SK-N-DZ (cell line): ENCODE measurements around the gene MED12L.
"Not testable (repeated sequence)": the region's sequence is repeated elsewhere in the genome, so short reads cannot be mapped to it uniquely, and the experiment has no call there.

Experiments
- DNase-seq: peaks from one replicate; pipeline ENCODE4 v3.0.0-alpha.2; 2015; ENCODE audit warnings: low spot score

The MED12L gene

DNA sequence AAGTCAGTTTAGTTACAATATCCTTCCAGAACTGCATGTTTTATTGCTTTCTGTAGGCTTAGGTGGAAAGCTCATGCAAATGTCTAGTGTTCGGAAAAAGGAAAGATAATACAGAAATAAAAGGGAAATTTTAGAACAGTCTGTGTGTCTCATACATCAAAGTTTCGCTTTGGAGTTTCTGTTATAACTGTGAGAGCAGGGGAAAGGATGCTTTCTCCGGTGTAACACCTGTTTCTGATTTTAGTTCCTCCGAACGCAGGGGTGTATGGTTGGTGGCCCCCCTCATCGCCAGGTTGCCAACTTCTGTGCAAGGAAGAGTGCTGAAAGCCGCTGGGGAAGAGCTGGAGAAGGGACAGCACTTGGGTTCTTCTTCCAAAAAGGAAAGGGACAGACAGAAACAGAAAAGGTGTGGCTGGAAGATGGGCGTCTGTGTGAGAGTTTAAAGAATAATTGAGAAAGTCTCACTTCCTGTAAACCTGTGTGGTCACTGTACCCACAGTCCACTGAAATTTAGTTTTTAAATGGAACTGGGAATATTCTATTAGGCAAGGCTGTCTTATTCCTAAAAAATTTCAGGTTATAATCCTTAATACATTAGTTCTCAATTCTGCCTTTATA lies 292.4 kb downstream of the MED12L start:
- no peak for DNase-seq

DNA sequence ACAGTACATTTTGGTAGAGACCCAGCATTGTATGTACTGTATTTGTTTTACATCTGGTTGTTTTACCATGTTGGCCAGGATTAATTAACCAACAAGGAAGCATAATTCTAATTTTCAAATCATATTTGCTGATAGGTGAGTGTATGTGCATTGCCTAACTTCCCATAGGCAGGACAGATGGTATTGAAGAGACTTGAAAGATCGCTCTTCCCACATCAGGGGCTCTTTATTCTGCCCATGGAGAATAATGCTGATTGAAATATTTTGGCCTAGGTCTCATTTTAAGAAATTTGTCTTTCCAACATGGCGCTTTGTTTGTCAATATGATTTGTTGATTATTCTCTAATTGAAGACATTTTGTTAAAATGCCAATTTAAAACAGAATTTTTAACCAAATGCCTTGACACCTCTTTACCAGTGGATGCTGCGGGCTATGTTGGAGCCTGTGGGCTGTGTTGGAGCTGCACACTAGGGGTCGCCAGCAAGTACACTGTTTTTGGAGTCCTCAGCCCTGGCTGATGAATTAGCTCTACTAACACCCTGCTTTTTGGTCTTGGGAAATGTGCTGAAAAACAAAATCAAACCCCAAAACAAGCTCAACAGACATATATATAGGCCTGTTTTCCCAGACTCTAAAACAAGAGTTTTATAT lies 293.7 kb downstream of the MED12L start:
- no peak for DNase-seq

DNA sequence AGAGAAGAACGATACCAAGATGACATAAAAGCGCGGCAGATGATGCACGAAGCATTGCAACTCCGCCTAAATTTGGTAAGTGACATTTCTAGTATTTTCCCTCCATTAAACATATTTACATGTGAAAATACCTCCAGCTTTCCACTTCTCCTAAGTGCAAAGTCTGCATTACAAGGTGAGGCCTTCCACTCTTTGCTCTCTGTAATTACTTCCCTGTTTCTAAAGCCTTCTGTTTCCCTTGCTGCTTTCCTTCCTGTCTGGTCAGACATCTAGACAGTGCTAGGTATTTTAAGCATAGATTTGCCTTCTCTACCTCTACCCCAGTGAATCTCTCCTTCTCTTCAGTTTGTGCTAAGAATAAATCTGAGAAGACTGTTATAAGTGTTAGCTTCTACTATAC lies 297.2 kb downstream of the MED12L start:
- DNase-seq = no peak

DNA sequence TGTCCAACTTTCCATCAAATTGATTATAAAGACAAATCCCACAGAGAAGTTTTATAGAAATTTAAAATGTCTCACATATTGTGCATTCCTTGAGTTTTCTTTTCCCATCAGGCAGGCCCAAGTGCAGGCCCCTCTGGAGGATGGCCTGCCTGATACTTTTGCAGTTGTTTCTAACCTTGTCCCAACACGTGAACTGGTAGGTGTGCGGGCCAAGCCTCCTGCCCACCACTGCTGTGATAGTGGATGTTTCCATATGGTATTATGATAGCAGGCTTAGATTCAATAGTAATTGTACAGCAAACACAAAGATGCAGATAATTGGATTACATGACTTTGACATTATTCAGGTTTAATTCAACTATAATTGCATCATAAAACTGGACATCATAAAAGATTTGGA lies 297.6 kb downstream of the MED12L start:
- DNase-seq = no peak

DNA sequence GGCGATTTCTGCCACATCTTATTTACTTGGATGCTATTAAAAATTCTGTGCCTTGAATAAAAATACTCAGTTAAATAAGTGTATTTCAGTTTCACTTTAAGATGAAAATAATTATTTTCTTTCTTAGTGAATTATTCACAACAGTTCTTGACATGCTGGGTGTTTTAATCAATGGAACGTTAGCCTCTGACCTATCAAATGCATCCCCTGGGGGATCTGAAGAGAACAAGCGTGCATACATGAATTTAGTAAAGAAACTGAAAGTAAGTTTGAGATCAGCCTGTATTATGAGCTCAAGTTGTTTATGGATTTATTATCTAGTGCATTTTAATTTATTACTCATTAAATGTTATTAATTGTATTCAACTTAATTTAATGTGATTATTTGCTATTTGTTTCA lies 298.5 kb downstream of the MED12L start:
- DNase-seq = no peak

DNA sequence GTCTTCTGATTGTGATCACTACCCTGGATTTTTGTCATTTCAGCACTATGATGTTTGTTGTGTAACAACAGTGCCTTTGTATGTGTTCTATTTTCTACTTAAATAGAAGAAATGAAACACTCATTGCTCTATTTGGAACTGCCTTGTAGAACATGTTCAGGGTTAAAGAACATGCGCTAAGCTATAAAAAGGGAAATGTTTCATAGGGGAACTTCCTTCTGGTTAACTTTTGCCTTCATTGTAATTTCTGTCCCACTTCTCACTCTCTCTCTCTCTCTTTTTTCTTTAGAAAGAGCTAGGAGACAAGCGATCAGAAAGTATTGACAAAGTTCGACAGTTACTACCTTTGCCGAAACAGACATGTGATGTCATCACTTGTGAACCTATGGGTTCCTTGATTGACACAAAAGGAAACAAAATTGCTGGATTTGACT lies 299.3 kb downstream of the MED12L start, which contains the start of gene P2RY12:
P2RY12 (minus strand) TSS at position 13 of the 434 bp plus-strand sequence. CDS start 45,908 bp downstream, outside the sequence.
- no peak for DNase-seq

DNA sequence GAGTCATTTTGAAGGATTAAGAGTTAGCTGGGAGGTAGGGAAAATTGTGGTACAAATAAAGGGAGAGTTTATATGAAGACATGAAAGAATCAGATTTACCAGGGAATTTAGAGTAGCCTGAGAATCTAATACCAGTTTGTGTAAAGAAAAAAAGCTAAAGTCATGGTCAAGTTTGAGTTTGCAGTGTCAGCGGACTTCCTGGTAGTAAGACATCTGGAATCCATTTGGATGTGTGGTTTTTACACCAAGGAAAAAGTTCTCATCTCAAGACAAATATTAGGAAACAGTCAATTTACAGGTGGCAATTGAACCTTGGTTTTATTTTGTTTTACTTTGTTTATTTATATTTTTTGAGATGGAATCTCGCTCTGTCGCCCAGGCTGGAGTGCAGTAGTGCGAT lies 300.6 kb downstream of the MED12L start:
- DNase-seq = no peak

DNA sequence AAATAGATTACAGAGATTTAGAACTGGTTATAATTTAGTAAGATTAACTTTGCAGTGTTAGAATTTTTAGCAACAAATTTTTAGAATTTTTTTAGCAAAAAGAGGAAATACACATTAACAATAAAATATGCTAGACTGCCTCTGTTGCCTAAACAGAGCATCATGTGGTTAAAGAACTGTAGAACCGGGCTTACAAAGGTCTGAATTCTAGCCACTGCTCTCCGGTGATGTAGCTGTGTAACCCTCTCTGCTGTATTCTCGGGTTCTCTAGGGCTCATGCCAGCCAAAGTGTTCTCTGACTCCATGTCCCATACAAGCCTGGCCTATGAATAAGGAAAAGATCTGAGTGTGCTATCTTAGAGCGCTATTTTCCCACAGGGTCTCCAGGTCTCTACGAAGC lies 302.0 kb downstream of the MED12L start:
- DNase-seq = no peak

DNA sequence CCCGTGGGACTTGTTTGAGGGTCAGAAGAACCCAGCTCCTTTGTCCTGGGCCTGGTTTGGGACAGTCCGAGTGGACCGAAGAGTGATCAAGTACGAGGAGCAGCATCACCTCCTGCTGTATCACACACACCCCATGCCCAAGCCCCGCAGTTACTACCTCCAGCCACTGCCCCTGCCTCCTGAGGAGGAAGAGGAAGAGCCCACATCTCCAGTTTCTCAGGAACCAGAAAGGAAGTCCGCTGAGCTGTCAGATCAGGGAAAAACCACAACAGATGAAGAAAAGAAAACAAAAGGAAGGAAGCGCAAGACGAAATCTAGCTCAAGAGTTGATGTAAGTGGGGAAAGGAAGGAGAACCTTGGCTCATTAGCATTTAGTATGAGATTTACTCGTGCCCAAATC lies 302.4 kb downstream of the MED12L start:
- no peak for DNase-seq

DNA sequence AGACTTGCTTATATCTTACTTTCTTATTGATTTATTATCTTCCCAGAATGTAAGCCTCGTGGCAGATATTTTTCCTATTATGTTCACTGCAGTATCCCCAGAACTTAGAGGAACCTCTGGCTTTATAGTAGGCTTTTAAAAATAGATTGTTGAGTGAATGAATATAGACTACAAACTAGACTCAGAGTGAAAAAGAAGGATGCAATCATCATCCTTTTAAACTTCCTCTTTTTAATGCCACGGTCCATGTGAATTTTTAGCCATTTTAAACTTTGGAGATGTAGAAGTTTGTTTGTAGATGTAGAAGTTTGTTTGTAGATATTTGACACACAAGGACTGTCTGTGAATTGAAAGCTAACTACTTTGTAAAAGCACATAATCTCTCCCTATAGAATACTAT lies 306.3 kb downstream of the MED12L start:
- DNase-seq = no peak

DNA sequence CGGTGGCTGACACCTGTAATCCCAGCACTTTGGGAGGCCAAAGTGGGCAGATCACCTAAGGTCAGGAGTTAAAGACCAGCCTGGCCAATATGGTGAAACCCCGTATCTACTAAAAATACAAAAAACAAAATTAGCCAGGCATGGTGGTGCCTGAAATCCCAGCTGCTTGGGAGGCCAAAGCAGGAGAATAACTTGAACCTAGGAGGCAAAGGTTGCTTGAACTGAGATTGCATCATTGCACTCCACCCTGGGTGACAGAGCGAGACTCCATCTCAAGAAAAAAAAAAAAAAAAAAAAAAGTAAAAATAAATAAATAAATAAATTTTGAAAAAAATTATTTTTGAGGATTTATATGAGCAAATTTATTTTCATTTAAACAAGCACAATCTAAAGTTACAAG lies 306.7 kb downstream of the MED12L start:
- not testable (repeated sequence) for DNase-seq

DNA sequence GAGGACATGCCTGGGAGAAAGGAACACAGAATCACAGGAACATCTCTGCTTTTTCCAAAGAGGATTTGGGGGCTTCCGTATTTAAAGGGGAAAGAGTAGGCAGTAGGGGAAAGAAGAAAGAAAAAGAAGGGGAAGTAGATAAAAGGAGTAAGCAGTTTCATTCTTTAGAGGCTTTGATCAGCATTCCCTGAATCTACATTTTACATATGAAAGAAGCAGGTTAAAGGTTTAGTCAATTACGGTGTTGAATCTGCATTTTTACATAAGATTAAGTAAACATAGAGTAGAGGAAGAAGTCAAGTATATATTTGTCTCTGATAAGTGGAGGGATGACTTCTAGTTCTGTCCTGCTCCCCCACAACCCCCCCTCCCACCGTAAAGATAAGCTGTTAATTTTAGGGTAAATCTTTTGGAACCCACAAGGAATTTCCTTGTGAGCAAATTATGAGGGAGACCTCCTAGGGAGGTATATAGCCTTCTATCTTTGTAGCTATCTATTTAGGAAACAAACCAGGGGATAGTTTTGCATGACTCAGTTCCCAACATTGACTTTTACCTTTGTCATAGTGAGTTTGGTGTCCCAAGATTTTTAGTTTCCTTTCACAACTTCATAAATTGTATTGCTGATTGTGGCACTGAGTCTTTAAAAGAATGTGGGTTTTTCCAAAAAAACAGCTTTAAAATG lies 307.8 kb downstream of the MED12L start:
- no peak for DNase-seq

DNA sequence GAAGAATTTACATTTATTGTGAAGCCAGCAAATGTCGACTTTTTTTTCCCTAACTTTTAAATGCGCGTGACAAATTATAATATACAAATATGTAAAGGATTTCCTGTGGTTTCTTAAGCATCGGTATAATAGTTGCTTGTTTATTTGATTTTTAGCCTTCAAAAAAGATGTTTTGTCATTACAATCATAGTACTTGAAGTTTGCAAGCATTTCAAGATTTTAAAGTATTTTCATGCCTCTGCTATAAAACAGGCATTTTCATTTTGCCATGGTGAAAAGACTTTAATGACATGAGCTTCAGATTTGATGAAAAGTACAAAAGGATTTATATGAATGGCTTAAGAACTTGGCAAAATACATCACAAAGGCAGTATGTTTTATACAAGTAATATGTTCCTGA lies 308.5 kb downstream of the MED12L start:
- no peak for DNase-seq

DNA sequence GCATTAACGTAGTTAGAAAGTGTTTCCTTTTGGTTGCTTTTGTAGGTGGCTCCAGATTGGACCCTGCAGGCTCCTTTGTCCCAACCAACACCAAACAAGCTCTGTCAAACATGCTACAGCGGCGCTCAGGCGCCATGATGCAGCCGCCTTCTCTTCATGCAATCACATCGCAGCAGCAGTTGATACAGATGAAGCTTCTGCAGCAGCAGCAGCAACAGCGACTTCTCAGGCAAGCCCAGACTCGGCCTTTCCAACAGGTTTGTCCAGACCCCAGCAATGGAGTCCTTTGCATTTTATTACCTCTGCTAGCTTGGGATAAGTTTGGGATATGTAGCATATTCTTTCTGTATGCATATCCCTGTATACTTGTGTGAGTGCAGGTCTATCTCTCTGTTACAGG lies 309.1 kb downstream of the MED12L start:
- DNase-seq = no peak

DNA sequence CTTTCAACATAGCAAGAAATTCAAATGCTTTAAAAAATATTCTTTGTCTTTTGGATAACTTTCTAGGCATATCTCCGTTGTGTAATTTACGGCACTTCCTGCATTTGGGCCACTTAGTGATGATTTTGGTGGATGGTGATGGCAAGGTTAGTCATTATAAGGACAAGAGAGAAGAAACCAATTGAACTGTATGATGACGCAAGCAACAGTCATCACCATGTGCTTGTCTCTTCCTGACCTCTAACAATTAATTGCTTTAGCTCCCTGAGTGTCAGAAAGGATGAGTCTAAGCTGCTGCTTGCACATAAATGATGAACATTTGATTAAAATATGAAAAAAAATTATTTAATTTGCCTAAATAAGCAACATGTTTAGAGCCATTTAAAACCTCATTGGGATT lies 310.3 kb downstream of the MED12L start:
- no peak for DNase-seq

DNA sequence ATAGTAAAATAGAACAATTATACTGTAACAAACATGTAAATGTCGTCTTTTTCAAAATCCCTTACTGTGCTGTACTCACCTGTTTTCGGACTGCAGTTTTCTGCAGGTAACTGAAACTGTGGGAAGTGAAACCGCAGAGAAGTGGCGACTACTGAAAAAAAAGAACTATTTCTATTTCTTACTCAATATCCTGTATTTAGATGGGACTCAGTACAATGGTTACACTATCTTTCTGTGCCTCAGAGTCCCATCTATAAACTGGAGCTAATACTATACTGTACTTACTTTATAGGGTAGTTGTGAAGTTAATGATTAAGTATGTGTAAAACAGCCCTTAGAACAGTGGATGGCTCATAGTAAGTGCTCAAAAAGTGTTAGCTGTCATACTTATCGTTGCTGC lies 313.4 kb downstream of the MED12L start:
- DNase-seq = no peak

DNA sequence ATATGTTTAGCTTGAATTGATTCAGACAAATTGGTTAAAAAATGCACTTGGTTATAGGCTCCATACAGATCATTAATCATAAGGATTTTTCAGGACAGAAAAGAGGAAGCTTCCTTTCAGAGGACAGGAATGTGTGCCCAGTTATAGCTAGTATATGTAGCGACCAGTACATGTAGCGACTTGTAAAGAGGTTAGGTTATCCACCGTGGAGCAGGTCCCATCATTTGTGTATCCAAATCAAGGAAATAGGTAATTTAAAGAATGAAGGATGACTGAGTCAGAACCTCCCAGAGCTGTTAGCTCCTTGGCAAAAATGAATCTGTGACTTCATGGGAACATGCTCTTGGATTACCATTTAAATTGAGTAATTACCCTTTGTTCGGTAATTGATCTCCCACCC lies 314.9 kb downstream of the MED12L start:
- no peak for DNase-seq

DNA sequence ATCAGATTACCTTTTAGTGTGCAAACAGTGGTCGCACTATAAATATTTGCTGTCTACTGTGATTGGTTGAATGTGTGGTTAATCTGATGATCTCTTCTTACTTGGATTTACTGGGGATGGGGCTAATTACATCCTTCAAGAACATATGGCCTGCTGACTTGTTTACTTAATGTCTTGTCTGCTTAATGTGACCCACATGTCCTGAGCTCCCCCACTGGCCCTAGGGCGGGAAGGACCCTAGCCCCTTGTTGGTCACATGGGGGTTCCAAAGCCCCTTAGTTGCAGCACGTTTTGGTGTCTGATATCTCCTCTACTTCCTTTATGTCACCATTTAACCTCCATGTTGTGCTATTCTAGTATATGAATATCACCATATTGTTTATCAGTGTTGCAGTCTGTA lies 316.9 kb downstream of the MED12L start:
- peak; percentile 49 for DNase-seq

DNA sequence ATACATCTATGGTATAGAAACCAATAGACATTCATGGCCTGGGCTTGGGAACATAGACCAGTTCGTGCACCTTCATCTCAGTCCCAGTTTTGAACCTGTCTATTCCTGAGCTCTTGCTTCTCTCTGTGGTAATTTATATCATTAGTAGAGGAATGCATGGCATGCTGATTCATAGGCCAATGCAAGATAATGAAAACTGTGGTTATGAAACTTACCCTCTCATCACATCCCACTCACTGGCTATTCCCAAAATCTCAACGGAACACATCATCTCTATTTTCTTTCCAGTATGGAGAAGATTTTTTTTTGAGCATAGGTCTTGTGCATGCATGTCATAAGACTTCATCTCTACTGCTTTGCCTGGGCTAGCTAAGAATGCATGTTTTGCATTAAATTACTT lies 317.8 kb downstream of the MED12L start:
- no peak for DNase-seq

DNA sequence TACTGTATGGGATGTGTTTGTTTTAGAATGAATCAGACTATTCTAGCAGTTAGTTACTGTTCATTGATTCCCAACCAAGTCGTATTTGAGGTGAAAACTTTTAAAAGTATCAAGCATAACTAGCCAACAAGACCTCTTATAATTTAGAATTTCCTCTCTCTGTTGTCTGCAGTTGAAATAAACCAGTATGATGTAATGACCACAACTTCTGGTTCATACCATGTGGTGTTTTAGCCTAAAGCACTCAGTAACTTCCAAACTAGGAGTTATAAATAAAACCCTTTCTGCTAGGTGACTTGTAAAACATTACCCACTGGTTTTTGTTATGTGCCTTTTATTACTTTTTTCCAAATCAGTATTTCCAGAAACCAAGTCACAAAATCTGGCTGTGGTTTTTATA lies 318.9 kb downstream of the MED12L start:
- no peak for DNase-seq

DNA sequence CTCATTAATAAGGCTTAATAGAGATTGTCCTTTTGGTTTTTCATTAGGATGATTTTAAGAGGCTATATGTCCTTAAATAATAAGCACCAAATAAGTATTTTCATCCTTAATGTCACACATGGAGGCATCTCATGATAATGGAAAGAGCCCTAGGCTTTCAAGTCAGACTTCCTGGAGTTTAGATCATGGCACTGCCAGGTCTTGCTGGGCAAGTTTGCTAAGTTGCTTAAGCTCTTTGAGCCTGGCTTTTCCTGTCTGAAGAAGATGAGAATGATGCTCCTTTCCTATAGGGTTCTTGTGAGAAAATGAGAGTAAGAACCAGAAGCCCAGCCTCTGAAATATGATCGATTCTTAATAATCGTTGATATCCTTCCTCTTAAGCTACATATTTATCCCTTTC lies 322.5 kb downstream of the MED12L start:
- no peak for DNase-seq

DNA sequence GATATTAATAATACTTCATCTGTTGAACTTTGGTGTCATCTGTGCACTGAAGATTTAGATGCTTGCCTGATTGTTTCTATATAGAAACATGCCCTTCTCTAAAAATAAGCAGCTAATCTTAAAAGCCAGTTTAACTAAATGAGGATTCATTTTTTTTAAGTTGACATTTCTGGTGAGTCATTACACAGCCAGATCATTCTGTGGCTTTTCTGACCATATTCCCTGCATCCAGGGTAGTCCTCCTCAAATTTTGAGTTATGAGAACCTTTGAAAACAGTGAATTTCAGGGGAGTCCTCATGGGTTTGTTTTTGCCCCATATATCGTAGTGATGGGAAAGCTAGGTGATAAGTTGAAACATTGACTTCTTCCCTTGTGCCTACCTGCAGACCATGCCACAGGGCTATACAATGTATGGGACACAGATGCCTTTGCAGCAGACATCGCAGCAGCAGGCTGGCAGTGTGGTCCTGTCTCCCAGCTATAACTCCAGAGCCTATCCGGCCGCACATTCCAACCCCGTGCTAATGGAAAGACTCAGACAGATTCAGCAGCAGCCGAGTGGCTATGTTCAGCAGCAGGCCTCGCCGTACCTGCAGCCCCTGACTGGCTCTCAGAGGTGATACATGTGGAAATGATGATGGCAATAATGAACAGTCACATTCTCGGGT lies 325.6 kb downstream of the MED12L start:
- DNase-seq = no peak

DNA sequence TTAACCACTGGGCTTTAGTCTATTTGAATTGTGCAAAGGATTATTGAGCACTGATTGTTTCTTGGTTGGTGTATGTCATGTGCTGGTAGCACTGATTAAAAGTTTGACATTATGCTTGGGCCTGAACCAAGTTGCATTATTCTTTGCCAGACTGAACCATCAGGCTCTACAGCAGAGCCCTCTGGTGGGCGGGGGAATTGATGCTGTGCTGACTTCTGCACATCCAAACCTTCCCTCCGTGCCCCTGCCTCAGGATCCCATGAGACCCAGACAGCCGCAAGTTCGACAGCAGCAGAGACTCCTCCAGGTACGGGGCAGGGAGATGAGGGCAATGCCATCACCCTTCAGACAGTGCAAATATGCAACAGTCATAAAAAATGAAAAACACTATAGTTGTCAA lies 327.5 kb downstream of the MED12L start:
- no peak for DNase-seq
